Frontal cortex (tissue), 4 donors: ENCODE results near the gene BICC1. TPM values are rescaled to one million over a fixed set of nuclear protein-coding genes. Genes with fewer than 3 reads are reported as not detected.

Experiments
- DNase-seq, 2 donors: peaks; one replicate each; pipeline ENCODE4 v3.0.0; 2012; ENCODE audit warnings: low spot score in 2 of 2
- FAIRE-seq: peaks from 2 replicates; lab custom pipeline; 2012; peaks lifted over from hg19 to GRCh38; lab: Jason Lieb, UNC
- total RNA-seq: library from RNA; depleted of rRNA; stranded (reverse); fragments of >200 nt; gene quantifications from one replicate; pipeline ENCODE4 v1.2.3, GENCODE V29; 2014
- donor health status: control.
- donor health status: control.
- donor health status: control.

Gene BICC1
- total RNA-seq, 1 donor from 2014 or later: 4.5 TPM

GRCh38 chr10:58796824-58797223 lies 284.2 kb downstream of the BICC1 start:
- FAIRE-seq (no peak), DNase-seq (no peak)

GRCh38 chr10:58797356-58797755 lies 284.7 kb downstream of the BICC1 start:
- DNase-seq (no peak), FAIRE-seq (no peak)

- FAIRE-seq: no peak
- DNase-seq: no peak
Observed at GRCh38 chr10:58802047-58802446, 289.4 kb downstream of the BICC1 start.

GRCh38 chr10:58806323-58806722 lies 293.7 kb downstream of the BICC1 start:
- no peak for DNase-seq
- FAIRE-seq: no peak

GRCh38 chr10:58806970-58807628 lies 294.4 kb downstream of the BICC1 start:
- FAIRE-seq (no peak), DNase-seq (no peak)

GRCh38 chr10:58807629-58808022 lies 295.0 kb downstream of the BICC1 start:
- DNase-seq: no peak
- FAIRE-seq: no peak

GRCh38 chr10:58810751-58811150 lies 298.1 kb downstream of the BICC1 start:
- no peak for FAIRE-seq
- DNase-seq: no peak

- FAIRE-seq (no peak), DNase-seq (no peak)
Observed at GRCh38 chr10:58813573-58813972, 300.9 kb downstream of the BICC1 start.

GRCh38 chr10:58817201-58817846 lies 304.7 kb downstream of the BICC1 start:
- no peak for FAIRE-seq
- DNase-seq: no peak

- FAIRE-seq (no peak), DNase-seq (no peak)
Observed at GRCh38 chr10:58818900-58819299, 306.2 kb downstream of the BICC1 start.

- FAIRE-seq (no peak), DNase-seq (no peak)
Observed at GRCh38 chr10:58820386-58820785, 307.7 kb downstream of the BICC1 start.

- FAIRE-seq (no peak), DNase-seq (no peak)
Observed at GRCh38 chr10:58820861-58821751, 308.4 kb downstream of the BICC1 start.

- DNase-seq: no peak
- FAIRE-seq: no peak
Observed at GRCh38 chr10:58821752-58822056, 309.0 kb downstream of the BICC1 start.

- FAIRE-seq: no peak
- DNase-seq: no peak
Observed at GRCh38 chr10:58823983-58824382, 311.3 kb downstream of the BICC1 start.

GRCh38 chr10:58824396-58824795 lies 311.7 kb downstream of the BICC1 start:
- FAIRE-seq (no peak), DNase-seq (no peak)

- FAIRE-seq (no peak), DNase-seq (no peak)
Observed at GRCh38 chr10:58826694-58827093, 314.0 kb downstream of the BICC1 start.

GRCh38 chr10:58827381-58827780 lies 314.7 kb downstream of the BICC1 start:
- FAIRE-seq (no peak), DNase-seq (no peak)

GRCh38 chr10:58829839-58830238 lies 317.2 kb downstream of the BICC1 start:
- FAIRE-seq (no peak), DNase-seq (no peak)

GRCh38 chr10:58830697-58831096 lies 318.0 kb downstream of the BICC1 start:
- DNase-seq (no peak), FAIRE-seq (no peak)

GRCh38 chr10:58833771-58834561 lies 321.3 kb downstream of the BICC1 start:
- no peak for DNase-seq
- no peak for FAIRE-seq
